SK-N-SH (cell line): ENCODE results near the gene TRAF3IP1. TPM values are rescaled to one million over a fixed set of nuclear protein-coding genes. Genes with fewer than 3 reads are reported as not detected.

Source experiments
- CTCF ChIA-PET: fragments of 300-600, 350-600 bp; formaldehyde crosslinking; extraction: SDS; loops from one replicate; lab custom pipeline; 2021; lab: Yijun Ruan, JAX
- POLR2A ChIA-PET: fragments of 350-600 bp; sonication (Branson Sonifier 250); formaldehyde crosslinking; extraction: SDS; loops from one replicate; lab custom pipeline; 2020; ENCODE audit warnings: antibody characterized with exemption, inconsistent platforms; lab: Yijun Ruan, JAX
- DNase-seq: peaks from one replicate; pipeline ENCODE4 v3.0.0; 2012
- H2AFZ ChIP-seq: fragments of 200-600 bp; sonication (generic); 2 replicates; pipeline ENCODE4 v1.8.1; 2016; ENCODE audit warnings: antibody characterized with exemption, mild to moderate bottlenecking, low read depth
- H3F3A ChIP-seq: fragments of 200-600 bp; sonication (generic); replicated peaks from 2 replicates; pipeline ENCODE3; 2016; ENCODE audit warnings: antibody characterized with exemption, mild to moderate bottlenecking; ENCODE audit not compliant: insufficient read depth
- H3K27ac ChIP-seq, 2 experiments: fragments of 200-500 bp in 1 of 2; fragments of 200-600 bp in 1 of 2; sonication (Bioruptor generic) in 1 of 2; sonication (generic), shearing (Covaris generic) in 1 of 2; 2 replicates each; pipeline versions ENCODE4 v1.5.1 to v1.6.1; 2014 to 2016; ENCODE audit warnings: low read depth in 2 of 2, inconsistent platforms in 1 of 2, low read length in 1 of 2, mild to moderate bottlenecking in 1 of 2, mixed read lengths in 1 of 2
- H3K27me3 ChIP-seq: fragments of 200-600 bp; sonication (generic), shearing (Covaris generic); 2 replicates; pipeline ENCODE4 v1.6.1; 2016; ENCODE audit warnings: mixed run types; ENCODE audit not compliant: insufficient read depth
- H3K36me3 ChIP-seq, 2 experiments: fragments of 200-500 bp in 1 of 2; fragments of 200-600 bp in 1 of 2; sonication (Bioruptor generic) in 1 of 2; sonication (generic) in 1 of 2; replicated peaks in 1 of 2; 2 replicates each; pipeline versions ENCODE3 to v1.5.1; 2014 to 2016; ENCODE audit warnings: low read length in 1 of 2, mild to moderate bottlenecking in 1 of 2; ENCODE audit not compliant: insufficient read depth in 2 of 2, control insufficient read depth in 1 of 2
- H3K4me1 ChIP-seq, 2 experiments: fragments of 200-500 bp in 1 of 2; fragments of 200-600 bp in 1 of 2; sonication (Bioruptor generic) in 1 of 2; sonication (generic), shearing (Covaris generic) in 1 of 2; 2 replicates each; pipeline versions ENCODE4 v1.5.1 to v1.6.1; 2014 to 2016; ENCODE audit warnings: low read depth in 1 of 2, low read length in 1 of 2, mixed run types in 1 of 2; ENCODE audit not compliant: insufficient read depth in 2 of 2, control insufficient read depth in 1 of 2
- H3K4me2 ChIP-seq: fragments of 200-600 bp; sonication (generic), shearing (Covaris generic); 2 replicates; pipeline ENCODE4 v1.6.1; 2017; ENCODE audit warnings: mixed run types
- H3K4me3 ChIP-seq, 2 experiments: fragments of 200-500 bp in 1 of 2; fragments of 200-600 bp in 1 of 2; sonication (Bioruptor generic) in 1 of 2; sonication (generic), shearing (Covaris generic) in 1 of 2; 2 replicates each; pipeline versions ENCODE4 v1.5.1 to v1.8.1; 2014 to 2016; ENCODE audit warnings: low read depth in 2 of 2, inconsistent platforms in 1 of 2, low read length in 1 of 2, mild to moderate bottlenecking in 1 of 2, mixed read lengths in 1 of 2, moderate library complexity in 1 of 2
- H3K79me2 ChIP-seq: fragments of 200-600 bp; sonication (generic); 2 replicates; pipeline ENCODE4 v1.8.1; 2017; ENCODE audit warnings: mild to moderate bottlenecking; ENCODE audit not compliant: insufficient read depth
- H3K9ac ChIP-seq: fragments of 200-600 bp; sonication (generic); 2 replicates; pipeline ENCODE4 v1.6.1; 2017; ENCODE audit warnings: mixed run types
- H3K9me2 ChIP-seq: fragments of 200-600 bp; sonication (generic); 2 replicates; pipeline ENCODE4 v1.6.1; 2017; ENCODE audit warnings: mixed run types
- H3K9me3 ChIP-seq: fragments of 200-600 bp; sonication (generic); 2 replicates; pipeline ENCODE4 v1.6.1; 2017; ENCODE audit warnings: mixed run types, mild to moderate bottlenecking, moderate library complexity
- H4K20me1 ChIP-seq: fragments of 200-600 bp; sonication (generic); 2 replicates; pipeline ENCODE4 v1.6.1; 2017; ENCODE audit warnings: mild to moderate bottlenecking, mixed run types; ENCODE audit not compliant: insufficient read depth
- CTCF ChIP-seq: fragments of 200-600 bp; sonication (generic); IDR thresholded peaks from 2 replicates; pipeline ENCODE4 v1.6.1; 2017; ENCODE audit warnings: antibody characterized with exemption, mild to moderate bottlenecking, moderate library complexity
- EP300 ChIP-seq, 2 experiments: IDR thresholded peaks; 2 replicates each; pipeline versions ENCODE4 v1.4.0 to v1.6.1; 2012; ENCODE audit warnings: borderline replicate concordance in 1 of 2, low read depth in 1 of 2, low read length in 1 of 2
- FOXJ3 ChIP-seq: sonication (generic); formaldehyde crosslinking; IDR thresholded peaks from 2 replicates; pipeline ENCODE4 v1.5.1; 2020; ENCODE audit warnings: mild to moderate bottlenecking, missing genetic modification reagents
- GABPA ChIP-seq: IDR thresholded peaks from 2 replicates; pipeline ENCODE4 v1.4.0; 2012; ENCODE audit warnings: low read depth, mild to moderate bottlenecking
- MEF2A ChIP-seq: IDR thresholded peaks from 2 replicates; pipeline ENCODE4 v1.4.0; 2012; ENCODE audit warnings: low read depth, borderline replicate concordance
- NFIC ChIP-seq: IDR thresholded peaks from 2 replicates; pipeline ENCODE4 v1.4.0; 2012; ENCODE audit warnings: borderline replicate concordance
- RAD21 ChIP-seq: IDR thresholded peaks from 2 replicates; pipeline ENCODE4 v1.6.1; 2012; ENCODE audit warnings: mild to moderate bottlenecking, low read length
- REST ChIP-seq: IDR thresholded peaks from 2 replicates; pipeline ENCODE4 v1.6.1; 2012; ENCODE audit warnings: mild to moderate bottlenecking, low read depth, low read length, moderate library complexity
- RFX5 ChIP-seq: IDR thresholded peaks from 2 replicates; pipeline ENCODE4 v1.6.1; 2012; ENCODE audit warnings: mild to moderate bottlenecking, improper control_type of control experiment, low read length
- RXRA ChIP-seq: IDR thresholded peaks from 2 replicates; pipeline ENCODE4 v1.4.0; 2012; ENCODE audit warnings: low read depth, mild to moderate bottlenecking, borderline replicate concordance
- SIN3A ChIP-seq: IDR thresholded peaks from 2 replicates; pipeline ENCODE4 v1.6.1; 2012; ENCODE audit warnings: low read depth, mild to moderate bottlenecking, low read length, moderate library complexity, borderline replicate concordance
- SMC3 ChIP-seq: IDR thresholded peaks from 2 replicates; pipeline ENCODE4 v1.6.1; 2012; ENCODE audit warnings: low read depth, low read length, improper control_type of control experiment
- TCF12 ChIP-seq: IDR thresholded peaks from 2 replicates; pipeline ENCODE4 v1.4.0; 2012
- TEAD4 ChIP-seq: IDR thresholded peaks from 2 replicates; pipeline ENCODE4 v1.4.0; 2012; ENCODE audit warnings: mild to moderate bottlenecking, borderline replicate concordance; ENCODE audit not compliant: insufficient read depth
- WGBS: methylation state at CpG from one replicate; pipeline ENCODE4 v1.1.6; 2017; ENCODE audit warnings: low lambda C conversion rate; 5-methylcytosine and 5-hydroxymethylcytosine counted together
- polyA plus RNA-seq, 3 experiments: library from polyadenylated mRNA; depleted of rRNA; stranded (reverse); fragments of >200 nt; gene quantifications; 2 replicates each; pipeline ENCODE4 v1.2.3, GENCODE V29; 2012
- TF ChIP-seq, protein P1 (sequence below): IDR thresholded peaks from 2 replicates; pipeline ENCODE4 v1.4.0; 2012; ENCODE audit warnings: low read depth, borderline replicate concordance

Gene TRAF3IP1
- polyA plus RNA-seq, 1 of the 3 experiments (the other 2 are of a cell fraction): 15.0 TPM

DNA sequence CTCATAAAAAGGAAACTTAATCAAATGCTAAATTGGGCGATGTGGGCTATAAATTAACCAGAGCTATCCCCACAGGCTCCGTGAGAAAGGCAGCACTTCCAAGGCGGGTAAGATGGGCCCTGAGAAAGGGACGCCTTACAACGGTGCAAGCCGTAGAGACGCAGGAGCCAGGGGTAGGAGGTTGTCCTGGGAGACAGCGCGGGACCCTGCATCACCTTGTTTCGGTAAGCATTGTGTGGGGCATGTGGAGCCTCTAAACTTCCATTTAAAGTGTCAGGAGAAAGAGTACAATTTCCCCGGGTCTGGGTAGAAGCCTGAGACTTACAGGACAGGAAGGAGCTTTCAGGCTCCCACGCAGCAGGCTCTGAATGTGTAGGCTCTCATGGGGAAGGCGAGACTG lies 30.7 kb upstream of the TRAF3IP1 start:
- Histone ChIP-seq H3K27me3 (peaks cover 6% of the 10 kb centered on the region; the same call in 1 of the 2 replicates), H3K9me2 (no peaks in the 10 kb centered on the region), H3K36me3 (no peaks in the 10 kb centered on the region), H3K79me2 (peaks cover 18% of the 10 kb centered on the region; the same call in 1 of the 2 replicates), H3K4me1 (peaks cover 8 to 15% of the 10 kb centered on the region in 2 experiments; a peak in 3 of 4 replicates), H3K4me3 (peak overlapping the region; percentile 74 to 75), H3F3A (no peaks in the 10 kb centered on the region), H3K27ac (0 out of 4 replicates have a peak overlapping the region, but pooled peaks of 1 of the 2 experiments have one; percentile 67), H3K9ac (peak overlapping the region; percentile 89; the same call in 1 of the 2 replicates), H2AFZ (peak overlapping the region; percentile 97; the same call in 1 of the 2 replicates), H3K4me2 (peak overlapping the region; percentile 89), H4K20me1 (peaks cover 15% of the 10 kb centered on the region; the same call in 1 of the 2 replicates), H3K9me3 (no peaks in the 10 kb centered on the region)
- POLR2A ChIA-PET: no interaction called here
- 61% methylated on average over 13 of the region's 13 CpGs for WGBS
- DNase-seq: no peak
- CTCF ChIA-PET: interaction anchor here (0.7 to 3.7 kb wide), 8 partner anchors 8 to 678 kb away, joined by 3 to 18 read pairs (median 4); no protein-coding TSS in a partner anchor
- TF ChIP-seq CTCF: no peak
- no peak for TF ChIP-seq RFX5
- TF ChIP-seq SMC3: no peak
- TF ChIP-seq REST: no peak
- TF ChIP-seq NFIC: no peak
- no peak for TF ChIP-seq GABPA
- TF ChIP-seq RXRA: no peak

DNA sequence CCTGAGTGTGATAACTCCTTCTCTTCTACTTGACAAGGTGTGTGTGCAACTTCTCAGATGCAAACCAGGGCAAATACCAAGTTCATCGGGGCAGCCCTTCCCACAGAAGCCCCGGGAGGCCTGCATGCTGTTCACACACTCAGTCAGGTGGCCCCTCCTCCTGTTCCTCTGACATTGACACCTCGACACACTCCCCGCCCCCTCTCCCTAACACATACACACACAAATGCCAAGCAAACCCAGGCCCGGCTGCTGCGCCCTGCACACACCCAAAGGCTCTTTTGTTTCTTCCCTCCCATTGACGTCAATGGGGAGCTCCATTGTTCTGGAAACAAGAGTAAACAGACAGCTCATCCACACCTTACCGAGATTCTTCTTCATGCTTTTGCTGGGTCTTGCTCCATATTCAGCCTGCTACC lies 30.2 kb upstream of the TRAF3IP1 start:
- Histone ChIP-seq H3F3A (no peaks in the 10 kb centered on the region), H3K9me2 (no peaks in the 10 kb centered on the region), H4K20me1 (peaks cover 15% of the 10 kb centered on the region; the same call in 1 of the 2 replicates), H2AFZ (no peak overlapping the region), H3K4me2 (no peak overlapping the region), H3K9ac (no peak overlapping the region), H3K79me2 (peaks cover 18% of the 10 kb centered on the region; the same call in 1 of the 2 replicates), H3K36me3 (no peaks in the 10 kb centered on the region), H3K4me1 (peaks cover 8 to 15% of the 10 kb centered on the region in 2 experiments; a peak in 3 of 4 replicates), H3K9me3 (no peaks in the 10 kb centered on the region), H3K4me3 (no peak overlapping the region), H3K27me3 (peaks cover 7% of the 10 kb centered on the region; the same call in 1 of the 2 replicates), H3K27ac (no peak overlapping the region)
- ChIA-PET CTCF (interaction anchor here (0.7 to 3.7 kb wide), 5 partner anchors 11 to 678 kb away, joined by 3 to 18 read pairs (median 5); no protein-coding TSS in a partner anchor), POLR2A (no interaction called here)
- 90% methylated on average over 7 of the region's 8 CpGs for WGBS
- no peak for DNase-seq
- TF ChIP-seq FOXJ3 (no peak), TEAD4 (no peak), TCF12 (no peak), MEF2A (no peak), EP300 (IDR thresholded peaks at IDR 0.05; ENCODE audit: borderline replicate concordance in 1 of 2, low read depth in 1 of 2, low read length in 1 of 2) (no peak), REST (no peak), SMC3 (no peak), SIN3A (no peak), RAD21 (no peak), RXRA (no peak)
- TF ChIP-seq, protein P1, sequence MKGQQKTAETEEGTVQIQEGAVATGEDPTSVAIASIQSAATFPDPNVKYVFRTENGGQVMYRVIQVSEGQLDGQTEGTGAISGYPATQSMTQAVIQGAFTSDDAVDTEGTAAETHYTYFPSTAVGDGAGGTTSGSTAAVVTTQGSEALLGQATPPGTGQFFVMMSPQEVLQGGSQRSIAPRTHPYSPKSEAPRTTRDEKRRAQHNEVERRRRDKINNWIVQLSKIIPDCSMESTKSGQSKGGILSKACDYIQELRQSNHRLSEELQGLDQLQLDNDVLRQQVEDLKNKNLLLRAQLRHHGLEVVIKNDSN: no peak
